SK-N-SH (cell line): ENCODE data around the gene SMIM32. TPM values are rescaled to one million over a fixed set of nuclear protein-coding genes. Genes with fewer than 3 reads are reported as not detected.

Experiments used
- CTCF ChIA-PET: fragments of 300-600, 350-600 bp; formaldehyde crosslinking; extraction: SDS; loops from one replicate; lab custom pipeline; 2021; lab: Yijun Ruan, JAX
- POLR2A ChIA-PET: fragments of 350-600 bp; sonication (Branson Sonifier 250); formaldehyde crosslinking; extraction: SDS; loops from one replicate; lab custom pipeline; 2020; ENCODE audit warnings: antibody characterized with exemption, inconsistent platforms; lab: Yijun Ruan, JAX
- DNase-seq: peaks from one replicate; pipeline ENCODE4 v3.0.0; 2012
- H2AFZ ChIP-seq: fragments of 200-600 bp; sonication (generic); 2 replicates; pipeline ENCODE4 v1.8.1; 2016; ENCODE audit warnings: antibody characterized with exemption, mild to moderate bottlenecking, low read depth
- H3F3A ChIP-seq: fragments of 200-600 bp; sonication (generic); replicated peaks from 2 replicates; pipeline ENCODE3; 2016; ENCODE audit warnings: antibody characterized with exemption, mild to moderate bottlenecking; ENCODE audit not compliant: insufficient read depth
- H3K27ac ChIP-seq, 2 experiments: fragments of 200-500 bp in 1 of 2; fragments of 200-600 bp in 1 of 2; sonication (Bioruptor generic) in 1 of 2; sonication (generic), shearing (Covaris generic) in 1 of 2; 2 replicates each; pipeline versions ENCODE4 v1.5.1 to v1.6.1; 2014 to 2016; ENCODE audit warnings: low read depth in 2 of 2, inconsistent platforms in 1 of 2, low read length in 1 of 2, mild to moderate bottlenecking in 1 of 2, mixed read lengths in 1 of 2
- H3K27me3 ChIP-seq: fragments of 200-600 bp; sonication (generic), shearing (Covaris generic); 2 replicates; pipeline ENCODE4 v1.6.1; 2016; ENCODE audit warnings: mixed run types; ENCODE audit not compliant: insufficient read depth
- H3K36me3 ChIP-seq, 2 experiments: fragments of 200-500 bp in 1 of 2; fragments of 200-600 bp in 1 of 2; sonication (Bioruptor generic) in 1 of 2; sonication (generic) in 1 of 2; replicated peaks in 1 of 2; 2 replicates each; pipeline versions ENCODE3 to v1.5.1; 2014 to 2016; ENCODE audit warnings: low read length in 1 of 2, mild to moderate bottlenecking in 1 of 2; ENCODE audit not compliant: insufficient read depth in 2 of 2, control insufficient read depth in 1 of 2
- H3K4me1 ChIP-seq, 2 experiments: fragments of 200-500 bp in 1 of 2; fragments of 200-600 bp in 1 of 2; sonication (Bioruptor generic) in 1 of 2; sonication (generic), shearing (Covaris generic) in 1 of 2; 2 replicates each; pipeline versions ENCODE4 v1.5.1 to v1.6.1; 2014 to 2016; ENCODE audit warnings: low read depth in 1 of 2, low read length in 1 of 2, mixed run types in 1 of 2; ENCODE audit not compliant: insufficient read depth in 2 of 2, control insufficient read depth in 1 of 2
- H3K4me2 ChIP-seq: fragments of 200-600 bp; sonication (generic), shearing (Covaris generic); 2 replicates; pipeline ENCODE4 v1.6.1; 2017; ENCODE audit warnings: mixed run types
- H3K4me3 ChIP-seq, 2 experiments: fragments of 200-500 bp in 1 of 2; fragments of 200-600 bp in 1 of 2; sonication (Bioruptor generic) in 1 of 2; sonication (generic), shearing (Covaris generic) in 1 of 2; 2 replicates each; pipeline versions ENCODE4 v1.5.1 to v1.8.1; 2014 to 2016; ENCODE audit warnings: low read depth in 2 of 2, inconsistent platforms in 1 of 2, low read length in 1 of 2, mild to moderate bottlenecking in 1 of 2, mixed read lengths in 1 of 2, moderate library complexity in 1 of 2
- H3K79me2 ChIP-seq: fragments of 200-600 bp; sonication (generic); 2 replicates; pipeline ENCODE4 v1.8.1; 2017; ENCODE audit warnings: mild to moderate bottlenecking; ENCODE audit not compliant: insufficient read depth
- H3K9ac ChIP-seq: fragments of 200-600 bp; sonication (generic); 2 replicates; pipeline ENCODE4 v1.6.1; 2017; ENCODE audit warnings: mixed run types
- H3K9me2 ChIP-seq: fragments of 200-600 bp; sonication (generic); 2 replicates; pipeline ENCODE4 v1.6.1; 2017; ENCODE audit warnings: mixed run types
- H3K9me3 ChIP-seq: fragments of 200-600 bp; sonication (generic); 2 replicates; pipeline ENCODE4 v1.6.1; 2017; ENCODE audit warnings: mixed run types, mild to moderate bottlenecking, moderate library complexity
- H4K20me1 ChIP-seq: fragments of 200-600 bp; sonication (generic); 2 replicates; pipeline ENCODE4 v1.6.1; 2017; ENCODE audit warnings: mild to moderate bottlenecking, mixed run types; ENCODE audit not compliant: insufficient read depth
- EP300 ChIP-seq, 2 experiments: IDR thresholded peaks; 2 replicates each; pipeline versions ENCODE4 v1.4.0 to v1.6.1; 2012; ENCODE audit warnings: borderline replicate concordance in 1 of 2, low read depth in 1 of 2, low read length in 1 of 2
- FOXM1 ChIP-seq: IDR thresholded peaks from 2 replicates; pipeline ENCODE4 v1.4.0; 2012; ENCODE audit warnings: low read depth, mild to moderate bottlenecking
- MEF2A ChIP-seq: IDR thresholded peaks from 2 replicates; pipeline ENCODE4 v1.4.0; 2012; ENCODE audit warnings: low read depth, borderline replicate concordance
- MXI1 ChIP-seq: IDR thresholded peaks from 2 replicates; pipeline ENCODE4 v1.6.1; 2012; ENCODE audit warnings: mild to moderate bottlenecking, low read depth, low read length, improper control_type of control experiment
- NFIC ChIP-seq: IDR thresholded peaks from 2 replicates; pipeline ENCODE4 v1.4.0; 2012; ENCODE audit warnings: borderline replicate concordance
- POLR2AphosphoS5 ChIP-seq: IDR thresholded peaks from 2 replicates; pipeline ENCODE4 v1.6.1; 2012; ENCODE audit warnings: low read depth, low read length
- RCOR1 ChIP-seq: fragments of 150-350 bp; IDR thresholded peaks from 2 replicates; pipeline ENCODE4 v1.6.1; 2017; ENCODE audit warnings: antibody characterized with exemption, low read length
- RFX5 ChIP-seq: IDR thresholded peaks from 2 replicates; pipeline ENCODE4 v1.6.1; 2012; ENCODE audit warnings: mild to moderate bottlenecking, improper control_type of control experiment, low read length
- RXRA ChIP-seq: IDR thresholded peaks from 2 replicates; pipeline ENCODE4 v1.4.0; 2012; ENCODE audit warnings: low read depth, mild to moderate bottlenecking, borderline replicate concordance
- SIN3A ChIP-seq: IDR thresholded peaks from 2 replicates; pipeline ENCODE4 v1.6.1; 2012; ENCODE audit warnings: low read depth, mild to moderate bottlenecking, low read length, moderate library complexity, borderline replicate concordance
- TAF1 ChIP-seq: IDR thresholded peaks from 2 replicates; pipeline ENCODE4 v1.6.1; 2012; ENCODE audit warnings: low read depth, mild to moderate bottlenecking, low read length, moderate library complexity, borderline replicate concordance
- TEAD4 ChIP-seq: IDR thresholded peaks from 2 replicates; pipeline ENCODE4 v1.4.0; 2012; ENCODE audit warnings: mild to moderate bottlenecking, borderline replicate concordance; ENCODE audit not compliant: insufficient read depth
- WGBS: methylation state at CpG from one replicate; pipeline ENCODE4 v1.1.6; 2017; ENCODE audit warnings: low lambda C conversion rate; 5-methylcytosine and 5-hydroxymethylcytosine counted together
- polyA plus RNA-seq, 3 experiments: library from polyadenylated mRNA; depleted of rRNA; stranded (reverse); fragments of >200 nt; gene quantifications; 2 replicates each; pipeline ENCODE4 v1.2.3, GENCODE V29; 2012
- TF ChIP-seq, protein P1 (sequence below): IDR thresholded peaks from 2 replicates; pipeline ENCODE4 v1.4.0; 2012; ENCODE audit warnings: low read depth
- TF ChIP-seq, protein P2 (sequence below): fragments of 150-350 bp; IDR thresholded peaks from 2 replicates; pipeline ENCODE4 v1.6.1; 2016; ENCODE audit warnings: mild to moderate bottlenecking, low read depth, low read length
- TF ChIP-seq, protein P3 (sequence below): IDR thresholded peaks from 2 replicates; pipeline ENCODE4 v1.4.0; 2012; ENCODE audit warnings: low read depth, borderline replicate concordance
- TF ChIP-seq, protein P4 (sequence below): fragments of 150-350 bp; IDR thresholded peaks from 2 replicates; pipeline ENCODE4 v1.6.1; 2017; ENCODE audit warnings: antibody characterized with exemption, low read length, low read depth, borderline replicate concordance
- TF ChIP-seq, protein P5 (sequence below): IDR thresholded peaks from 2 replicates; pipeline ENCODE4 v1.6.1; 2012; ENCODE audit warnings: mild to moderate bottlenecking, low read depth, low read length, moderate library complexity
- TF ChIP-seq, protein P6 (sequence below): IDR thresholded peaks from 2 replicates; pipeline ENCODE4 v1.4.0; 2012; ENCODE audit warnings: low read depth, borderline replicate concordance

SMIM32 gene
- polyA plus RNA-seq, 1 of the 3 experiments (the other 2 are of a cell fraction) = 0.25 TPM

DNA sequence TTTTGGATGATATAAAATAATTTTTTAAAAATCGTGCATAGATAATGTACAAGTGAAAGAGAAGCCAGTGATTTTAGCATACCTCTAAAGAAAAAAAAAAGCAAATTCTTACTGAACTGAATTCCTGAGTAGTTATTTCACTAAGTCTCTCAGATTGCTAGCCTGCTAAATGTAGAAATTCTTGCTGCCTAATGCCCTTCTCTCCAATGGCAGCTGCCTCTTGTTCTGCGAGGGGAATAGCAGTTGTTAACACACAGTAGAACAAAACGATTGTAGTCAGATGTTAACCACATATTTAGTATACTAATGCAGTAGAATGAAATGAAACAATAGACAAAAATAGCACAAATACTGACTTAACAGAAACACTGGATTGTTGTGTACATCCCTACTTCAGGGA lies 33.5 kb downstream of the SMIM32 start:
- no peak for DNase-seq
- Histone ChIP-seq H3K27me3 (no peaks in the 10 kb centered on the region), H3K9ac (no peak overlapping the region), H3K4me2 (no peak overlapping the region), H2AFZ (no peak overlapping the region), H3K79me2 (peaks cover 93% of the 10 kb centered on the region), H3K4me3 (no peak overlapping the region), H3K4me1 (no peaks in the 10 kb centered on the region; a peak in 1 of 4 replicates), H3K9me2 (no peaks in the 10 kb centered on the region), H4K20me1 (peaks cover 22% of the 10 kb centered on the region), H3K27ac (no peak overlapping the region), H3K36me3 (peaks cover 70 to 77% of the 10 kb centered on the region in 2 experiments), H3K9me3 (no peaks in the 10 kb centered on the region), H3F3A (peaks cover 5% of the 10 kb centered on the region)
- ChIA-PET CTCF (interaction anchor here (0.8 kb wide), 1 partner anchor 14 kb away, joined by 4 read pairs; no protein-coding TSS in a partner anchor), POLR2A (no interaction called here)
- WGBS = 81% methylated on average over 3 of the region's 3 CpGs
- no peak for TF ChIP-seq TAF1
- TF ChIP-seq NFIC = no peak
- TF ChIP-seq, protein P1, sequence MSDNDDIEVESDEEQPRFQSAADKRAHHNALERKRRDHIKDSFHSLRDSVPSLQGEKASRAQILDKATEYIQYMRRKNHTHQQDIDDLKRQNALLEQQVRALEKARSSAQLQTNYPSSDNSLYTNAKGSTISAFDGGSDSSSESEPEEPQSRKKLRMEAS = no peak
- TF ChIP-seq MEF2A = no peak
- TF ChIP-seq, protein P2, sequence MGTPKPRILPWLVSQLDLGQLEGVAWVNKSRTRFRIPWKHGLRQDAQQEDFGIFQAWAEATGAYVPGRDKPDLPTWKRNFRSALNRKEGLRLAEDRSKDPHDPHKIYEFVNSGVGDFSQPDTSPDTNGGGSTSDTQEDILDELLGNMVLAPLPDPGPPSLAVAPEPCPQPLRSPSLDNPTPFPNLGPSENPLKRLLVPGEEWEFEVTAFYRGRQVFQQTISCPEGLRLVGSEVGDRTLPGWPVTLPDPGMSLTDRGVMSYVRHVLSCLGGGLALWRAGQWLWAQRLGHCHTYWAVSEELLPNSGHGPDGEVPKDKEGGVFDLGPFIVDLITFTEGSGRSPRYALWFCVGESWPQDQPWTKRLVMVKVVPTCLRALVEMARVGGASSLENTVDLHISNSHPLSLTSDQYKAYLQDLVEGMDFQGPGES = no peak
- TF ChIP-seq MXI1 = no peak
- TF ChIP-seq, protein P3, sequence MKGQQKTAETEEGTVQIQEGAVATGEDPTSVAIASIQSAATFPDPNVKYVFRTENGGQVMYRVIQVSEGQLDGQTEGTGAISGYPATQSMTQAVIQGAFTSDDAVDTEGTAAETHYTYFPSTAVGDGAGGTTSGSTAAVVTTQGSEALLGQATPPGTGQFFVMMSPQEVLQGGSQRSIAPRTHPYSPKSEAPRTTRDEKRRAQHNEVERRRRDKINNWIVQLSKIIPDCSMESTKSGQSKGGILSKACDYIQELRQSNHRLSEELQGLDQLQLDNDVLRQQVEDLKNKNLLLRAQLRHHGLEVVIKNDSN = no peak
- TF ChIP-seq RFX5 = no peak
- TF ChIP-seq FOXM1 = no peak
- TF ChIP-seq, protein P4, sequence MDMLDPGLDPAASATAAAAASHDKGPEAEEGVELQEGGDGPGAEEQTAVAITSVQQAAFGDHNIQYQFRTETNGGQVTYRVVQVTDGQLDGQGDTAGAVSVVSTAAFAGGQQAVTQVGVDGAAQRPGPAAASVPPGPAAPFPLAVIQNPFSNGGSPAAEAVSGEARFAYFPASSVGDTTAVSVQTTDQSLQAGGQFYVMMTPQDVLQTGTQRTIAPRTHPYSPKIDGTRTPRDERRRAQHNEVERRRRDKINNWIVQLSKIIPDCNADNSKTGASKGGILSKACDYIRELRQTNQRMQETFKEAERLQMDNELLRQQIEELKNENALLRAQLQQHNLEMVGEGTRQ = no peak
- no peak for TF ChIP-seq RCOR1
- TF ChIP-seq TEAD4 = no peak
- TF ChIP-seq POLR2AphosphoS5 = no peak

DNA sequence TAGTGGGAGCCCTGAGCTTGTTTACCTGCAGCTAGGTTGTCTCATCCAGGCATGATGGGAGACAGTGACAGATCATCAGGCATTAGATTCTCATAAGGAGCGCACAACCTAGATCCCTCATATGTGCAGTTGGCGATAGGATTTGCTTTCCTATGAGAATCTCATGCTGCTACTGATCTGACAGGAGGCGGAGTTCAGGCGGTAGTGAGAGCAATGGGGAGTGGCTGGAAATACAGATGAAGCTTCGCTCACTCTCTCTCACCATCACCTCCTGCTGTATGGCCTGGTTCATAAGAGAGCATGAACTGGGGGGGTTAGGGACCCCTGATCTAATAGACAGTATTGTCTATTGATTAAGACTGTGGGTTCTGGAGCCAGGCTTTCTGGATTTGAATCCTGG lies 35.4 kb downstream of the SMIM32 start:
- H3K9me3 ChIP-seq = no peaks in the 10 kb centered on the region
- H2AFZ ChIP-seq = no peak overlapping the region
- WGBS = 97% methylated on average over 5 of the region's 5 CpGs
- no peaks in the 10 kb centered on the region for H3K9me2 ChIP-seq
- H3F3A ChIP-seq = peaks cover 7% of the 10 kb centered on the region
- DNase-seq = no peak
- no peak overlapping the region for H3K4me3 ChIP-seq
- no peaks in the 10 kb centered on the region; a peak in 1 of 4 replicates for H3K4me1 ChIP-seq
- peaks cover 34% of the 10 kb centered on the region for H4K20me1 ChIP-seq
- H3K36me3 ChIP-seq = peaks cover 68 to 80% of the 10 kb centered on the region in 2 experiments
- H3K4me2 ChIP-seq = no peak overlapping the region
- peaks cover 94% of the 10 kb centered on the region for H3K79me2 ChIP-seq
- ChIA-PET CTCF (interaction anchor here (1.8 kb wide), 1 partner anchor 16 kb away, joined by 6 read pairs; no protein-coding TSS in a partner anchor), POLR2A (no interaction called here)
- no peaks in the 10 kb centered on the region for H3K27me3 ChIP-seq
- no peak overlapping the region for H3K9ac ChIP-seq
- no peak overlapping the region for H3K27ac ChIP-seq
- no peak for TF ChIP-seq EP300 (IDR thresholded peaks at IDR 0.05; ENCODE audit: borderline replicate concordance in 1 of 2, low read depth in 1 of 2, low read length in 1 of 2)
- no peak for TF ChIP-seq RXRA
- TF ChIP-seq TEAD4 = no peak
- TF ChIP-seq, protein P5, sequence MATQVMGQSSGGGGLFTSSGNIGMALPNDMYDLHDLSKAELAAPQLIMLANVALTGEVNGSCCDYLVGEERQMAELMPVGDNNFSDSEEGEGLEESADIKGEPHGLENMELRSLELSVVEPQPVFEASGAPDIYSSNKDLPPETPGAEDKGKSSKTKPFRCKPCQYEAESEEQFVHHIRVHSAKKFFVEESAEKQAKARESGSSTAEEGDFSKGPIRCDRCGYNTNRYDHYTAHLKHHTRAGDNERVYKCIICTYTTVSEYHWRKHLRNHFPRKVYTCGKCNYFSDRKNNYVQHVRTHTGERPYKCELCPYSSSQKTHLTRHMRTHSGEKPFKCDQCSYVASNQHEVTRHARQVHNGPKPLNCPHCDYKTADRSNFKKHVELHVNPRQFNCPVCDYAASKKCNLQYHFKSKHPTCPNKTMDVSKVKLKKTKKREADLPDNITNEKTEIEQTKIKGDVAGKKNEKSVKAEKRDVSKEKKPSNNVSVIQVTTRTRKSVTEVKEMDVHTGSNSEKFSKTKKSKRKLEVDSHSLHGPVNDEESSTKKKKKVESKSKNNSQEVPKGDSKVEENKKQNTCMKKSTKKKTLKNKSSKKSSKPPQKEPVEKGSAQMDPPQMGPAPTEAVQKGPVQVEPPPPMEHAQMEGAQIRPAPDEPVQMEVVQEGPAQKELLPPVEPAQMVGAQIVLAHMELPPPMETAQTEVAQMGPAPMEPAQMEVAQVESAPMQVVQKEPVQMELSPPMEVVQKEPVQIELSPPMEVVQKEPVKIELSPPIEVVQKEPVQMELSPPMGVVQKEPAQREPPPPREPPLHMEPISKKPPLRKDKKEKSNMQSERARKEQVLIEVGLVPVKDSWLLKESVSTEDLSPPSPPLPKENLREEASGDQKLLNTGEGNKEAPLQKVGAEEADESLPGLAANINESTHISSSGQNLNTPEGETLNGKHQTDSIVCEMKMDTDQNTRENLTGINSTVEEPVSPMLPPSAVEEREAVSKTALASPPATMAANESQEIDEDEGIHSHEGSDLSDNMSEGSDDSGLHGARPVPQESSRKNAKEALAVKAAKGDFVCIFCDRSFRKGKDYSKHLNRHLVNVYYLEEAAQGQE = no peak
- TF ChIP-seq SIN3A = no peak
- TF ChIP-seq, protein P6, sequence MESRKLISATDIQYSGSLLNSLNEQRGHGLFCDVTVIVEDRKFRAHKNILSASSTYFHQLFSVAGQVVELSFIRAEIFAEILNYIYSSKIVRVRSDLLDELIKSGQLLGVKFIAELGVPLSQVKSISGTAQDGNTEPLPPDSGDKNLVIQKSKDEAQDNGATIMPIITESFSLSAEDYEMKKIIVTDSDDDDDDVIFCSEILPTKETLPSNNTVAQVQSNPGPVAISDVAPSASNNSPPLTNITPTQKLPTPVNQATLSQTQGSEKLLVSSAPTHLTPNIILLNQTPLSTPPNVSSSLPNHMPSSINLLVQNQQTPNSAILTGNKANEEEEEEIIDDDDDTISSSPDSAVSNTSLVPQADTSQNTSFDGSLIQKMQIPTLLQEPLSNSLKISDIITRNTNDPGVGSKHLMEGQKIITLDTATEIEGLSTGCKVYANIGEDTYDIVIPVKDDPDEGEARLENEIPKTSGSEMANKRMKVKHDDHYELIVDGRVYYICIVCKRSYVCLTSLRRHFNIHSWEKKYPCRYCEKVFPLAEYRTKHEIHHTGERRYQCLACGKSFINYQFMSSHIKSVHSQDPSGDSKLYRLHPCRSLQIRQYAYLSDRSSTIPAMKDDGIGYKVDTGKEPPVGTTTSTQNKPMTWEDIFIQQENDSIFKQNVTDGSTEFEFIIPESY = no peak
- TF ChIP-seq RFX5 = no peak
